ENCODE measurements around the gene NYNRIN. TPM values are rescaled to one million over a fixed set of nuclear protein-coding genes. Genes with fewer than 3 reads are reported as not detected.

The NYNRIN gene
- total and polyA plus RNA-seq, 2 of the 4 experiments (the other 2 are of a cell fraction): 2.2 to 5.4 TPM

GRCh38 chr14:24426150-24426911, 27.5 kb downstream of the NYNRIN start:
- no peak for DNase-seq
- ATAC-seq (ENCODE audit: low read depth): no peak
- Histone ChIP-seq H3K9me3 (ENCODE audit: control insufficient read depth, insufficient read depth, low read length) (no peaks in the 10 kb centered on the region), H2BK15ac (ENCODE audit: low read depth, low read length) (no peak overlapping the region), H2AK9ac (replicated peaks; ENCODE audit: low read depth, low read length, poor library complexity) (peak overlapping the region; percentile 9), H3K4me2 (ENCODE audit: low read depth, low read length) (no peak overlapping the region), H3K27me3 (ENCODE audit: control insufficient read depth, insufficient read depth, low read length) (peaks cover 10% of the 10 kb centered on the region), H4K91ac (ENCODE audit: insufficient read depth, low read depth, low read length) (no peak overlapping the region), H3K4me3 (ENCODE audit: insufficient read depth, low read depth, low read length) (no peak overlapping the region), H2BK20ac (ENCODE audit: low read depth, low read length) (0 out of 2 replicates have a peak overlapping the region, but pooled peaks have one; percentile 47), H3K4ac (ENCODE audit: low read depth, low read length) (0 out of 2 replicates have a peak overlapping the region, but pooled peaks have one; percentile 15), H3K79me1 (ENCODE audit: low read depth in 1 of 2, low read length in 2 of 2) (peaks cover 5 to 20% of the 10 kb centered on the region in 2 experiments; a peak in 3 of 4 replicates), H3K18ac (ENCODE audit: low read depth, low read length) (no peak overlapping the region), H3K27ac (ENCODE audit: insufficient read depth, low read length) (no peak overlapping the region), H3K9me1 (ENCODE audit: insufficient read depth, low read length) (peaks cover 5% of the 10 kb centered on the region), H3K23ac (ENCODE audit: low read depth, low read length) (0 out of 2 replicates have a peak overlapping the region, but pooled peaks have one; percentile 65), H4K20me1 (ENCODE audit: insufficient read depth, low read length) (peaks cover 6% of the 10 kb centered on the region; the same call in 1 of the 2 replicates), H3K9ac (ENCODE audit: low read depth, low read length) (no peak overlapping the region), H3K4me1 (ENCODE audit: control insufficient read depth, insufficient read depth, low read length) (peaks cover 8% of the 10 kb centered on the region; the same call in 1 of the 2 replicates), H4K5ac (ENCODE audit: low read depth, low read length) (no peak overlapping the region), H3K56ac (ENCODE audit: extremely low read depth, insufficient read depth, low read length) (no peak overlapping the region), H3K36me3 (ENCODE audit: control insufficient read depth, insufficient read depth, low read length) (no peaks in the 10 kb centered on the region), H4K8ac (ENCODE audit: low read depth in 2 of 2, low read length in 2 of 2) (no peak overlapping the region), H2AK5ac (ENCODE audit: low read depth, low read length) (no peak overlapping the region), H2BK5ac (ENCODE audit: low read depth, low read length, poor library complexity, severe bottlenecking) (no peak overlapping the region), H2BK120ac (ENCODE audit: low read depth, low read length) (no peak overlapping the region), H3K14ac (replicated peaks; ENCODE audit: low read depth, low read length) (no peak overlapping the region), H2AFZ (replicated peaks; ENCODE audit: low read length, poor library complexity) (no peak overlapping the region)
- in situ Hi-C loops (cut with MboI; ENCODE audit: low sequenced_read_pairs): loop anchor here (25.0 kb wide), 1 partner anchor 1114 kb away; the partner anchor contains the start of genes BCL2L2, PABPN1 and PPP1R3E
- CTCF ChIA-PET: interaction anchor here (1.0 to 1.8 kb wide), 3 partner anchors 10 to 93 kb away, joined by 4 to 6 read pairs (median 5); no protein-coding TSS in a partner anchor
- intact Hi-C loops (cut with micrococcal nuclease): no loop called here
- dilution Hi-C loops (cut with HindIII; ENCODE audit: low sequenced_read_pairs, unreplicated experiment): no loop called here
- no peak for TF ChIP-seq CTCF (conservative IDR thresholded peaks at IDR 0.05; ENCODE audit: low read depth, low read length)
- no peak for TF ChIP-seq POLR2A (IDR thresholded peaks at IDR 0.05; ENCODE audit: low read depth, low read length)
- no peak for TF ChIP-seq RFX5 (IDR thresholded peaks at IDR 0.05; ENCODE audit: low read depth, low read length)
- TF ChIP-seq BHLHE40 (IDR thresholded peaks at IDR 0.05; ENCODE audit: low read depth, low read length): no peak
- no peak for TF ChIP-seq RCOR1 (IDR thresholded peaks at IDR 0.05; ENCODE audit: insufficient replicate concordance, low read length)
- TF ChIP-seq MXI1 (IDR thresholded peaks at IDR 0.05; ENCODE audit: borderline replicate concordance, low read depth, low read length): no peak
- TF ChIP-seq RAD21 (IDR thresholded peaks at IDR 0.05; ENCODE audit: low read length): no peak
- TF ChIP-seq CHD1 (IDR thresholded peaks at IDR 0.05; ENCODE audit: low read depth, low read length): no peak
- TF ChIP-seq ELK1 (IDR thresholded peaks at IDR 0.05; ENCODE audit: borderline replicate concordance, low read depth, low read length): no peak
- TF ChIP-seq FOS (IDR thresholded peaks at IDR 0.05; ENCODE audit: low read depth, low read length): no peak
- no peak for TF ChIP-seq MAFK (IDR thresholded peaks at IDR 0.05; ENCODE audit: low read depth, low read length)
- BruUV-seq (replicated peaks): no TSS peak
- no CpG with 5 or more reads among the region's 2 CpGs for WGBS, 2 experiments (ENCODE audit: extremely low coverage in 2 of 2, insufficient read length in 1 of 2)
- POLR2A ChIA-PET (ENCODE audit: unreplicated experiment): no interaction called here

Data from IMR-90 (cell line).